ENCODE data around the gene C22orf23.
A peak's percentile ranks its signal among the peaks of the same experiment; 100 is the strongest.
"Not testable (repeated sequence)": the region's sequence is repeated elsewhere in the genome, so short reads cannot be mapped to it uniquely, and the experiment has no call there.

Gene C22orf23

GRCh38 chr22:37954686-37955085, 1.3 kb upstream of the C22orf23 start:
- DNase-seq (ENCODE audit: low read depth in 3 of 3) = no peak

- DNase-seq (ENCODE audit: low read depth in 3 of 3) = no peak
Observed at GRCh38 chr22:37953062-37953436, 352 bp downstream of the C22orf23 start.

- not testable (repeated sequence) for DNase-seq (ENCODE audit: low read depth in 3 of 3)
Observed at GRCh38 chr22:37952629-37953028, 772 bp downstream of the C22orf23 start.

GRCh38 chr22:37951305-37951704, 2.1 kb downstream of the C22orf23 start:
- DNase-seq (ENCODE audit: low read depth in 3 of 3) = no peak

GRCh38 chr22:37947142-37947795, 6.1 kb downstream of the C22orf23 start:
- not testable (repeated sequence) for DNase-seq (ENCODE audit: low read depth in 3 of 3)

- not testable (repeated sequence) for DNase-seq (ENCODE audit: low read depth in 3 of 3)
Observed at GRCh38 chr22:37944423-37944822, 9.0 kb downstream of the C22orf23 start.

GRCh38 chr22:37943825-37944198, 9.6 kb downstream of the C22orf23 start:
- DNase-seq (ENCODE audit: low read depth in 3 of 3) = no peak

GRCh38 chr22:37943136-37943824, 10.1 kb downstream of the C22orf23 start:
- DNase-seq (ENCODE audit: low read depth in 3 of 3) = no peak

- DNase-seq (ENCODE audit: low read depth in 3 of 3) = no peak
Observed at GRCh38 chr22:37942133-37942532, 11.3 kb downstream of the C22orf23 start.

GRCh38 chr22:37940698-37941376, 12.6 kb downstream of the C22orf23 start:
- no peak for DNase-seq (ENCODE audit: low read depth in 3 of 3)

- peak; percentile 66 to 86 (median 69) for DNase-seq (ENCODE audit: low read depth in 3 of 3)
Observed at GRCh38 chr22:37933711-37934376, 19.6 kb downstream of the C22orf23 start.

- DNase-seq (ENCODE audit: low read depth in 3 of 3) = no peak
Observed at GRCh38 chr22:37932821-37933578, 20.4 kb downstream of the C22orf23 start.

GRCh38 chr22:37932401-37932800, 21.0 kb downstream of the C22orf23 start:
- DNase-seq (ENCODE audit: low read depth in 3 of 3) = no peak

- no peak for DNase-seq (ENCODE audit: low read depth in 3 of 3)
Observed at GRCh38 chr22:37931893-37932389, 21.5 kb downstream of the C22orf23 start.

- DNase-seq (ENCODE audit: low read depth in 3 of 3) = no peak
Observed at GRCh38 chr22:37930952-37931440, 22.4 kb downstream of the C22orf23 start.

GRCh38 chr22:37930270-37930951, 23.0 kb downstream of the C22orf23 start:
- no peak for DNase-seq (ENCODE audit: low read depth in 3 of 3)

- DNase-seq (ENCODE audit: low read depth in 3 of 3) = no peak
Observed at GRCh38 chr22:37929390-37929789, 24.0 kb downstream of the C22orf23 start.

GRCh38 chr22:37927637-37927936, 25.8 kb downstream of the C22orf23 start:
- DNase-seq (ENCODE audit: low read depth in 3 of 3) = no peak

- no peak for DNase-seq (ENCODE audit: low read depth in 3 of 3)
Observed at GRCh38 chr22:37926771-37927636, 26.4 kb downstream of the C22orf23 start.

GRCh38 chr22:37926358-37926757, 27.0 kb downstream of the C22orf23 start:
- DNase-seq (ENCODE audit: low read depth in 3 of 3) = no peak

Measured in stimulated activated CD4-positive, alpha-beta T cell treated with anti-CD3 and anti-CD28 coated beads, TNF-alpha, amount 100 ng/mL, for 24 hours (primary cell).